HG02884 (cell line): ENCODE results near the gene ANAPC1.
"Not testable (repeated sequence)": the region's sequence is repeated elsewhere in the genome, so short reads cannot be mapped to it uniquely, and the experiment has no call there.

Experiments used
- ATAC-seq: cut with Tn5 transposase; IDR thresholded peaks from one replicate; pipeline ENCODE4 v1.9.1; 2021; ENCODE audit warnings: mild to moderate bottlenecking, moderate library complexity; ENCODE audit not compliant: unreplicated experiment

The ANAPC1 gene

DNA sequence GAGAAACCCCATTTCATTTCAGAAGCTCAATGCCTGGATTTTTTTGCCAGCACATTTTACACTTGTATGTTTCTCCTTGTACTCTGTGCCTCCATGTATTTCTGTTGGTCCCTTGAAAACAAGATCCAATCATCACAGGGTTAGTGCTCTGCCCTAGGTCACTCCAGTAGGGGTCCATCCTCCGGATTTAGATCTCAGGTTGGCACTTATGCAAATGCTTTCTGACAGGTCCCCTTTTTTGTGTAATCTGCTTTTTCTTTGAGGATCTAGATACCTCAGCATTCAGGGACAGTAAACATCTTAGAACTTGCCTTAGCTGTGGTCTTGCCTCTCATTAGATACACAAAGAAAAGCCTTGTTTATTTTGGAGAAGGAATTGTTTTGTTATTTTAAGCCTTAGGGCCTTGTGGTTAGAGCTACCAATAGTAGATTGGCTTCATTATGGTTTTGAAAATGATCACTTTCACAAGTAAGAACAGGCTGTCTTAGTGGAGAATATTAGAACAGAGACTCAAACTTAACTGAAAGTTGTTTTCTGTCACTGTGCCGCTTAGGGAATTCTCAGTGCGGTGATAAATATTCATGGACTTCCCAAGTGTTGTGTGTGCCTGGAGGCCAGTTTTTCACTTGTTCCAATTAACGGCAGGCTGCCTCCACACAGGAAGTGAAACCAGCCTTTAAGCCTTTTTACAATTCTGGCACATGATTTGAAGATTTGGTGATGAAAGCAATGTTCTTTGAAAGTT lies 22.2 kb upstream of the ANAPC1 start:
- peak; percentile 50 for ATAC-seq

GRCh38 chr2:111905475-111905869 lies 21.5 kb upstream of the ANAPC1 start:
- ATAC-seq = not testable (repeated sequence)

DNA sequence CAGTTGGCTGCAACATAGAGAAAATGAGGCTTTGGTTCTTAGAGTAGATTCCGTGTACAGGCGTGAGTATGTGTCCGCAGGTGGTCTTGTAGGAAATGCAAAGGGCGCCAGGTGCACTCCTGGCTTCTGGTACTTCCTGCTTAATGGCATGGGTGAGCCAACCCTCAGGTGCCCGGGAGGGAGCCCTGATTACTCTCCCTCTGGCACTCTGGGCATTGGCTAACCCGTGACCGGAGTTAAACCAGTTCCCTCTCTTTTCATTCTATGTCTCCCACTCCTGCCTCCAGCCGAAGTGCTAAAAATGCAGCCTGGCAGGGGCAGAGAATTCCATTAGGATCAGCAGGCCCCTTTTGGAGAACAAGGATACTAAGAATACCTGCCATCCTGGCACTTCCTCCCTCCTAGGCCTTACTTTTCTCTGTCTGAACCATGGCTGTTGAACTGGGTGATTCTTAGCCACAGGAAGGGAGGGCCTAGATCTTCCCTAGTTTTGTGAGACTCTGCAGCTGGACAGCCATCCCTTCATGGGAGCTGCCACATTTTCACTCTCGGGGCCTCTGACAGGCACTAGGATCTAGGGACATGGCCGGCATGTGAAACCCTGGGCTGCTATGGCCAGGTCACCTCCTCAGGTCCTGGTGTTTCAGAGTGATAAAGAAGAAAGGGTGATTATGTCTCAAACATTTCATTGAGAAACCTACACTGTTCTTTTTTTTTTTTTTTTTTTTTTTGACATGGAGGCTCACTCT lies 20.9 kb upstream of the ANAPC1 start:
- ATAC-seq = no peak

DNA sequence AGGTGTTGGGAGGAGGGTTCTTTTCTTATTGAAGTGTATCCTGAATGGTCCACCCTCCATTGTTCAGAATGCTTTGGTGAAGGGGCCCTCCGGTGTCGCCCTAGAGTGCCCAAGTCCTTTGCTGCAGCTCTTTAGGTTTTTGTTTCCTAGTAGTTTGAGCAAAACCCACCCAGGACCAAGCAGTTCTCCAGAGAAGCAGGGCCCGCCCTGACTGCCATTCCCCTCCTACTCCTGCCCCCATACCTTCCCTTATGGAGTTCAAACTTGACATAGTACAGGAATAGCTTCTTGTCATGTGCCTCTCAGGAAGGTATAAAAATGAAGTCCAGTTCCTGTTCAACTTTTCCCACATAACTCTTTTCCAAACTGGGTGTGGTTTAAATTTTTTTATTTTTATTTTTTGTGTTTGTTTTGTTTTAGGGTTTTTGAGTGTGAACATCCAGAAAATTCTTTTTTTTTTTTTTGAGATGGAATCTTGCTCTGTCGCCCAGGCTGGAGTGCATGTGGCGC lies 20.0 kb upstream of the ANAPC1 start:
- no peak for ATAC-seq

DNA sequence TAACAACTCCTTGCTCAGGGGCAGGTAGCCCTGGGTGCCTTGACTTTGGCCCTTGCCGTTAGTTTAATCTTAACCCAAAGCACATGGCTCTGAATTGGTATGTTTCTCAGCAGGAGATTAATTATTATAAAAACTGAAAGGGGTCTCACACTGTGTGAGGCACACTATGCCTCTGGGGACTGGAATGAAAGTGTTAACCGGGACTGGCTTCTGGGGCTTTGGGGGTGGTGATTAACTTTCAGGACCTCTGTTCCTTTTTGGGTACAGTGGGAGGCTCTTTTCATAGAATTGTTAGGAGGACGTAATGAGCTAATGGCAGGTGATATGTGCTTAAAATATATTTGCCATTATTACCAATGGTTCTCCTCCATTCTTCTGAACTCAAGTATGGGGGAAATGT lies 19.5 kb upstream of the ANAPC1 start:
- ATAC-seq = no peak

- no peak for ATAC-seq
Observed at GRCh38 chr2:111900859-111901258, 16.9 kb upstream of the ANAPC1 start.

GRCh38 chr2:111898703-111899514 lies 14.9 kb upstream of the ANAPC1 start:
- no peak for ATAC-seq

DNA sequence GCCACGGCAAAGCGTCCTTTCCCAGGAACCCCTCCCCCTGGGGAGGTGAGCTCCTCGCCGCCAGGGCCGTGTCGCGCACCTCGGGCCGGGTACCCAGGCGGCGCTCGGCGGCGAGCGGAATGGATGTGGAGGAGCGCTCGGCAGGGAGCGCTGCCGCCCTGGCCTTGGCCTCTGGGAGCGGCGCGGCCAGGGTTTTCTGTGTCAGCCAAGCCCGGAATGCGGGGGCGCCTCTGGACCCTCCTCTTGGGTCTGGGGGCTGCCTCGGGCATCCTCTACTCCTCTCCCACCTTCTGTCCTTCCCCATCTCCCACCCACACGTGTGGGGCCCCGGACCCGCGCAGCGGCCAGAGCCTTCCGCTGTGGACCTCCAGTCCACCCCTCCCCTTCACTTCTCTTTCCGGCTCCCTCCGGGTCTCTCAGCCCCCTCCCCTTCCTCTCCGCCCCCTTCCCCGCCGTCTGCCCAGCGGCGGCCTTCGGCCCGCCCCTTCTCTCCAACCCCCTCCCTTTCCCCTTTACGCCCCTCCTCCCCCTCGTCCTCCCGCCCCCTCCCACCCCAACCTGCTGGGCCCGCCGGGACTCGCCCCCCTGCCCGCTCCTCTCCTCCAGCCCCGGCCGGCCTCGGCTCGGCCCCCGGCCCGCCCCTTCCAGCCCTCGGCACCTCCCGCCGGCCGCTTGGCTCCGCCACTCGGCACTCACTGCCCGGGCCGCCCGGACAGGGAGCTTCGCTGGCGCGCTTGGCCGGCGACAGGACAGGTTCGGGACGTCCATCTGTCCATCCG lies 14.1 kb upstream of the ANAPC1 start, which contains the start of gene MERTK:
MERTK (plus strand) TSS at position 684 of the 779 bp plus-strand sequence. CDS start 129 bp downstream, outside the sequence.
- no peak for ATAC-seq

DNA sequence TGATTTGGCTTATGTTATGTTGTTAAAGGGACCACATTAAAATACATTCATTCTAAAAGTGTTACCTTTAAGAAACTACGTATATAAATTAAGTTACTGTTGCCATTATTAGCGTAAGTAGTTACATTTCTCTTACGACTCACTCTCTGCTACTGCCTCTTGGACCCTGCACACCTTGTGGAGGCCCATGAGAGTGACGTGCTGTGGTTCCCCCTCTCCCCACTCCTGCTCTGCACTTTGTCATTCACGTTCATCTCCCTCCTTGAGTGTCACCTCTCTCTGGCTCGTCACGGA lies 13.6 kb upstream of the ANAPC1 start:
- no peak for ATAC-seq

- ATAC-seq = no peak
Observed at GRCh38 chr2:111896576-111896975, 12.6 kb upstream of the ANAPC1 start.

DNA sequence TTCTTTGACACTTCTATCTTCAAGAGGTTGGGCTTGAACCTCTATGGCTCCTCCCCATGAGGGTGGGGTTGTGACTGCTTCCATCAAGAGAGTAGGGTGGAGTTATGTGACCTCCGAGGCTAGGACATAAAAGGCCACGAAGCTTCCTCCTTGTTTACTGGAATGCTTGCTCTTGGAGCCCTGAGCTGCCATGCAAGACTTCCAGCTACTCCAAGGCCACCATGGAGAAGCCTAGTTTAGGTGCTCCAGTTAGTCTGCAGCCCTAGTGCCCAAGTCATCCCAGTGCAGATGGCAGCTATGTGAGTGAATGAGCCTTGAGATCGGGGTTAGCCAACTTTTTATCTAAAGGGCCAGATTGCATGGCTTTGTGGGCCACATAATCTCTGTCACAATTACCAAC lies 12.0 kb upstream of the ANAPC1 start:
- no peak for ATAC-seq

GRCh38 chr2:111884592-111884964 lies 585 bp upstream of the ANAPC1 start:
- ATAC-seq = peak; percentile 3

DNA sequence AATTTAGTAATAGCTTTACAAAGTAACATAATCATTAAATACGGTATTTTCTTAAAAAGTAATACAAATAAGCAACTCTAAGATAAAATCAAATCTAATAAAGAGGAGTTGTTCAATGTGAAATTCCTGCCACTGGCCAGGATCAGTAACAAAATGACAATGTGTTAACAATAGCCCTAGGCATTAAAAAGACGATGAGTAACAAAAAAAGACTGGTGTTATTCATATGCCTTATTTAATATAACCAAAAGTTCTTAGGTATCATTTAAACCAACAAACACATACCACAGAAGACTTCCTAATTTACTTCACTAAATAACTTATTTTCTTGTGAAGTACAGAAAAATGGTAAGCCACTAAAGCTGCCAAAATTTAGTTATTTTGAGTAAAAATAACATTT lies 11.2 kb downstream of the ANAPC1 start:
- ATAC-seq = not testable (repeated sequence)

GRCh38 chr2:111865124-111865523 lies 18.9 kb downstream of the ANAPC1 start:
- not testable (repeated sequence) for ATAC-seq

DNA sequence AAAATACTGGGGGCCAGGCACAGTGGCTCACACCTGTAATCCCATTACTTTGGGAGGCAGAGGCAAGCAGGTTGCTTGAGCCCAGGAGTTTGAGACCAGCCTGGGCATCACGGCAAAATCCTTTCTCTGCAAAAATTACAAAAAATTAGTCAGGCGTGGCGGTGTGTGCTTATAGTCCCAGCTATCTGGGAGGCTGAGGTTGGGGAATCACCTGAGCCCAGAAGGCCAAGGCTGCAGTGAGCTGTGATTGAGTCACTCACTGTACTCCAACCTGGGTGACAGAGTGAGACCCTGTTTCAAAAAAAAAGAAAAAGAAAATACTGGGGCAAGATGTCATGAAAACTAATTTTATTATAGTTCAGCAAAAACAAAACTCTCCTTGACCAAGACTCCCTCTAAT lies 24.0 kb downstream of the ANAPC1 start:
- not testable (repeated sequence) for ATAC-seq

GRCh38 chr2:111852544-111852943 lies 31.4 kb downstream of the ANAPC1 start:
- not testable (repeated sequence) for ATAC-seq

DNA sequence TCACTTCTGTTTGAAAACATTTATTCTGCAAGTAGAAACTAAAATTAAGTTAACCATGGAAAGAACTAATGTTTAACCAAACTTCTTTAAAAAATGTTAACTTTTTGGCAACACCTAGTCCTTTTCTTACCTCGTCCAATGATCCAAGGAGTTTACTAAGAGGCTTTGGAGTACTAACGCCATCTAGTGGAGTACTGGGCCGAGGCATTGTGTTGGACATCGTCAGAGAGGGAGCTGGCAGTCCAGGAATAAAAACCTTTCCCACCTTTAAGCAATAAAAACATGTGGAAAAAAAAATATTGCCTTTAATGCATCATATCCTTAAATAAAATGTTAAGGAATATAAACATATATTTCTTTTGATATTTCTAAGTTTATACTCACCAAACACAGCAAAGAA lies 33.3 kb downstream of the ANAPC1 start:
- ATAC-seq = not testable (repeated sequence)

DNA sequence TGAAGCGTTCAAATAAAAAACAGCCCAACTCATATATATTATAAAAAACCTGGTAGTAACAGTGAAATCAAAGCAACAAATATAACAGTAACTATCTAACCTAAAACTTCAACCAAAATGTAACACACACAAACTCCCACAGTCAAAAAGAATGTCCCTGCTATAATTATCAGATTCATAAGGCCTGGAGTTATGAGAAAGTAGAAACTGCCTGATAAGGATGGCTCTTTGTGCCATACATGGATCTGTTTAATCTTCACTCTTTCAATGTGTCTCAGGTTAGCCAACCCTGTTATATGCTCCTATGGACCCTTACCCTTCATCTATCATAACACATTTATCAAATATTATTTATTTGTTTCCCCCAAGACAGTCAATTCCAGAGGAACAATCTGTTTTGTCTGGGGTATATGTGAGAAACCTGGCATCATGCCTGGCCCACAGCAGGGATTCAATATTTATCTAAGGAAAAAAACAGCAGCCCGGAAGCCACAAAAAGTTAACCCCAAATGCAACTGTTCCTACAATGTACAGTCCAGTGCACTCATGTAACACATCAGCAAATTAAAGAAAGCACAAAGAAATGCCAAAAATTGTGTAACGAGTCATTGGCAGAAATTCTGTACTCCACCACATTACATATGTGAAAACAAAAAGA lies 44.2 kb downstream of the ANAPC1 start:
- not testable (repeated sequence) for ATAC-seq

- ATAC-seq = not testable (repeated sequence)
Observed at GRCh38 chr2:111838992-111839391, 45.0 kb downstream of the ANAPC1 start.

- ATAC-seq = not testable (repeated sequence)
Observed at GRCh38 chr2:111834221-111834620, 49.8 kb downstream of the ANAPC1 start.
